Loucy (cell line): ENCODE data around the gene EIF3B.

Source experiments
- H2AFZ ChIP-seq: fragments of 200-600 bp; sonication (generic); 2 replicates; pipeline ENCODE4 v1.6.0; 2016; ENCODE audit warnings: antibody characterized with exemption, mild to moderate bottlenecking, low read length, moderate library complexity
- H3F3A ChIP-seq: fragments of 200-600 bp; 2 replicates; pipeline ENCODE4 v1.6.0; 2016; ENCODE audit warnings: antibody characterized with exemption, low read depth, mild to moderate bottlenecking
- H3K27me3 ChIP-seq: fragments of 200-600 bp; sonication (generic); 2 replicates; pipeline ENCODE4 v1.6.1; 2014; ENCODE audit warnings: low read length, mild to moderate bottlenecking; ENCODE audit not compliant: insufficient read depth, poor library complexity, severe bottlenecking
- H3K36me3 ChIP-seq: fragments of 200-600 bp; sonication (generic); 2 replicates; pipeline ENCODE4 v1.6.1; 2016; ENCODE audit warnings: low read length; ENCODE audit not compliant: insufficient read depth
- H3K4me1 ChIP-seq: fragments of 200-600 bp; sonication (generic); 2 replicates; pipeline ENCODE4 v1.5.1; 2014; ENCODE audit warnings: low read length, mild to moderate bottlenecking; ENCODE audit not compliant: insufficient read depth, poor library complexity, severe bottlenecking
- H3K4me2 ChIP-seq: fragments of 200-600 bp; sonication (generic); 2 replicates; pipeline ENCODE4 v1.6.0; 2014; ENCODE audit warnings: antibody characterized with exemption, low read length, low read depth, mild to moderate bottlenecking; ENCODE audit not compliant: poor library complexity, severe bottlenecking
- H3K4me3 ChIP-seq: fragments of 200-600 bp; sonication (generic); 2 replicates; pipeline ENCODE4 v1.5.1; 2014; ENCODE audit warnings: low read length, mild to moderate bottlenecking, mixed read lengths; ENCODE audit not compliant: poor library complexity, severe bottlenecking
- H3K79me2 ChIP-seq: fragments of 200-600 bp; sonication (generic); 2 replicates; pipeline ENCODE4 v1.6.1; 2014; ENCODE audit warnings: low read length; ENCODE audit not compliant: insufficient read depth
- H3K9ac ChIP-seq: fragments of 200-600 bp; sonication (generic); 2 replicates; pipeline ENCODE4 v1.6.0; 2014; ENCODE audit warnings: mild to moderate bottlenecking, low read depth, low read length, moderate library complexity; ENCODE audit not compliant: poor library complexity, severe bottlenecking
- H3K9me2 ChIP-seq: fragments of 200-600 bp; sonication (generic); replicated peaks from 2 replicates; pipeline ENCODE4 v1.6.1; 2016; ENCODE audit warnings: low read depth, low read length, mixed read lengths
- H3K9me3 ChIP-seq: fragments of 200-600 bp; sonication (generic); 2 replicates; pipeline ENCODE4 v1.6.1; 2014; ENCODE audit warnings: mild to moderate bottlenecking, antibody characterized with exemption, low read length, low read depth; ENCODE audit not compliant: insufficient read depth
- H4K20me1 ChIP-seq: fragments of 200-600 bp; sonication (generic); 2 replicates; pipeline ENCODE4 v1.6.0; 2014; ENCODE audit warnings: antibody characterized with exemption, low read length, mild to moderate bottlenecking; ENCODE audit not compliant: insufficient read depth, poor library complexity, severe bottlenecking
- CTCF ChIP-seq: fragments of 200-600 bp; sonication (generic); conservative IDR thresholded peaks from 2 replicates; pipeline ENCODE4 v1.5.1; 2014; ENCODE audit warnings: mild to moderate bottlenecking, antibody characterized with exemption, low read length
- EZH2phosphoT487 ChIP-seq: fragments of 200-600 bp; IDR thresholded peaks from 2 replicates; pipeline ENCODE4 v1.6.1; 2018; ENCODE audit warnings: antibody characterized with exemption, mild to moderate bottlenecking, moderate library complexity, borderline replicate concordance

EIF3B gene

GRCh38 chr7:2309889-2310331 lies 44.7 kb upstream of the EIF3B start:
- H3K27me3 ChIP-seq = no peaks in the 10 kb centered on the region
- H3K9ac ChIP-seq = no peak overlapping the region
- no peak overlapping the region for H3K4me3 ChIP-seq
- no peak overlapping the region for H2AFZ ChIP-seq
- peaks cover 16% of the 10 kb centered on the region; the same call in 1 of the 2 replicates for H3K79me2 ChIP-seq
- no peaks in the 10 kb centered on the region for H3K9me3 ChIP-seq
- H3K4me1 ChIP-seq = peaks cover 11% of the 10 kb centered on the region
- H3K4me2 ChIP-seq = no peak overlapping the region
- H3K36me3 ChIP-seq = no peaks in the 10 kb centered on the region
- no peaks in the 10 kb centered on the region for H3K9me2 ChIP-seq
- no peaks in the 10 kb centered on the region for H3F3A ChIP-seq
- TF ChIP-seq EZH2phosphoT487 (no peak), CTCF (no peak)
- H4K20me1 ChIP-seq = peaks cover 4% of the 10 kb centered on the region

- no peaks in the 10 kb centered on the region for H3F3A ChIP-seq
- no peaks in the 10 kb centered on the region for H3K9me2 ChIP-seq
- H3K4me3 ChIP-seq = no peak overlapping the region
- peaks cover 13% of the 10 kb centered on the region for H3K4me1 ChIP-seq
- H3K36me3 ChIP-seq = no peaks in the 10 kb centered on the region
- H2AFZ ChIP-seq = no peak overlapping the region
- H3K9ac ChIP-seq = no peak overlapping the region
- H3K79me2 ChIP-seq = peaks cover 11% of the 10 kb centered on the region; the same call in 1 of the 2 replicates
- H3K9me3 ChIP-seq = no peaks in the 10 kb centered on the region
- H3K4me2 ChIP-seq = peak overlapping the region; percentile 23
- TF ChIP-seq CTCF (no peak), EZH2phosphoT487 (no peak)
- H4K20me1 ChIP-seq = peaks cover 4% of the 10 kb centered on the region
- H3K27me3 ChIP-seq = no peaks in the 10 kb centered on the region
Measured at GRCh38 chr7:2312267-2312929, 42.2 kb upstream of the EIF3B start.

- Histone ChIP-seq H3K27me3 (no peaks in the 10 kb centered on the region), H3K4me3 (peak overlapping the region; percentile 81), H4K20me1 (peaks cover 4% of the 10 kb centered on the region), H2AFZ (peak overlapping the region; percentile 81), H3K36me3 (no peaks in the 10 kb centered on the region), H3K9me3 (no peaks in the 10 kb centered on the region), H3K9me2 (no peaks in the 10 kb centered on the region), H3K9ac (peak overlapping the region; percentile 73), H3K79me2 (peaks cover 11% of the 10 kb centered on the region; the same call in 1 of the 2 replicates), H3K4me1 (peaks cover 20% of the 10 kb centered on the region), H3F3A (no peaks in the 10 kb centered on the region), H3K4me2 (peak overlapping the region; percentile 89)
- TF ChIP-seq EZH2phosphoT487 = no peak
- no peak for TF ChIP-seq CTCF
Measured at GRCh38 chr7:2313450-2314208, 41.0 kb upstream of the EIF3B start.
